MM.1S (cell line): ENCODE results near the gene CCL2.

Experiments
- CTCF ChIP-seq: fragments of 300-600 bp; sonication (generic); IDR thresholded peaks from 2 replicates; pipeline ENCODE4 v1.5.1; 2016; ENCODE audit warnings: antibody characterized with exemption, low read length, mixed read lengths
- EZH2 ChIP-seq: fragments of 300-600 bp; sonication (generic); optimal IDR thresholded peaks from 2 replicates; pipeline ENCODE3; 2017; ENCODE audit warnings: low read depth, mild to moderate bottlenecking, antibody characterized with exemption, low read length, mixed read lengths
- EZH2phosphoT487 ChIP-seq: fragments of 300-600 bp; sonication (generic); IDR thresholded peaks from 2 replicates; pipeline ENCODE4 v1.6.1; 2018; ENCODE audit warnings: antibody characterized with exemption, low read length

- no peak for TF ChIP-seq CTCF
- no peak for TF ChIP-seq EZH2phosphoT487
- TF ChIP-seq EZH2, result no peak
These were observed 2.4 kb downstream of the CCL2 start for GRCh38 chr17:34257299-34257985.
